Smooth muscle cell (in vitro differentiated cells): ENCODE measurements around the gene FADS3. TPM values are rescaled to one million over a fixed set of nuclear protein-coding genes. Genes with fewer than 3 reads are reported as not detected.

Experiments
- DNase-seq: peaks from one replicate; lab custom pipeline; 2025; ENCODE audit not compliant: unreplicated experiment; lab: John Stamatoyannopoulos, UW
- H2AFZ ChIP-seq: fragments of 200-600 bp; sonication (generic); 2 replicates; pipeline ENCODE4 v1.6.0; 2016; ENCODE audit warnings: antibody characterized with exemption, low read depth, mild to moderate bottlenecking
- H3F3A ChIP-seq: fragments of 200-600 bp; sonication (generic); 2 replicates; pipeline ENCODE4 v1.6.0; 2017; ENCODE audit warnings: antibody characterized with exemption, low read depth
- H3K27ac ChIP-seq: fragments of 200-600 bp; sonication (generic); 2 replicates; pipeline ENCODE4 v1.5.1; 2016; ENCODE audit warnings: low read depth, mild to moderate bottlenecking
- H3K27me3 ChIP-seq: fragments of 200-600 bp; sonication (generic); 2 replicates; pipeline ENCODE4 v1.6.1; 2016; ENCODE audit warnings: low read depth, mild to moderate bottlenecking
- H3K36me3 ChIP-seq: fragments of 200-600 bp; sonication (generic); 2 replicates; pipeline ENCODE4 v1.5.1; 2016; ENCODE audit warnings: low read depth
- H3K4me1 ChIP-seq: fragments of 200-600 bp; sonication (generic); 2 replicates; pipeline ENCODE4 v1.5.1; 2016; ENCODE audit warnings: low read depth
- H3K4me2 ChIP-seq: fragments of 200-600 bp; sonication (generic); 2 replicates; pipeline ENCODE4 v1.6.0; 2016; ENCODE audit warnings: mild to moderate bottlenecking
- H3K4me3 ChIP-seq: fragments of 200-600 bp; sonication (generic); 2 replicates; pipeline ENCODE4 v1.5.1; 2016; ENCODE audit warnings: mild to moderate bottlenecking
- H3K79me2 ChIP-seq: fragments of 200-600 bp; sonication (generic); 2 replicates; pipeline ENCODE4 v1.6.0; 2016; ENCODE audit warnings: low read depth, mild to moderate bottlenecking
- H3K9ac ChIP-seq: fragments of 200-600 bp; sonication (generic); 2 replicates; pipeline ENCODE4 v1.6.0; 2016; ENCODE audit warnings: low read depth
- H3K9me3 ChIP-seq: fragments of 200-600 bp; sonication (generic); replicated peaks from 2 replicates; pipeline ENCODE4 v1.5.1; 2016; ENCODE audit warnings: low read depth
- H4K20me1 ChIP-seq: fragments of 200-600 bp; sonication (generic); 2 replicates; pipeline ENCODE4 v1.6.0; 2016; ENCODE audit warnings: low read depth
- CTCF ChIP-seq: fragments of 200-600 bp; sonication (generic); IDR thresholded peaks from 2 replicates; pipeline ENCODE4 v1.5.1; 2017; ENCODE audit warnings: borderline replicate concordance, mild to moderate bottlenecking, antibody characterized with exemption; ENCODE audit not compliant: insufficient read depth, poor library complexity, severe bottlenecking
- WGBS: methylation state at CpG from one replicate; pipeline ENCODE4 v1.1.7; 2016; ENCODE audit warnings: low lambda C conversion rate; 5-methylcytosine and 5-hydroxymethylcytosine counted together
- polyA plus RNA-seq: library from polyadenylated mRNA; unstranded; fragments of >200 nt; fragmentation: Nextera tagmentation; extraction: Ambion mirVana; gene quantifications from 2 replicates; pipeline ENCODE4 v1.2.1, GENCODE V29; 2016
- total RNA-seq: library from RNA; depleted of rRNA; stranded (reverse); fragments of >200 nt; gene quantifications from 2 replicates; pipeline ENCODE4 v1.2.3, GENCODE V29; 2014

FADS3 gene
- total and polyA plus RNA-seq, 2 experiments from 2014 or later = 8.9 to 13.8 TPM

GRCh38 chr11:61828629-61829407 lies 62.5 kb downstream of the FADS3 start:
- H3K27ac ChIP-seq = peak overlapping the region; percentile 24
- H3K36me3 ChIP-seq = no peaks in the 10 kb centered on the region
- peak; percentile 43 for TF ChIP-seq CTCF
- no peaks in the 10 kb centered on the region for H3K9me3 ChIP-seq
- peak overlapping the region; percentile 96 for H3K4me2 ChIP-seq
- DNase-seq = no peak
- peaks cover 51% of the 10 kb centered on the region for H4K20me1 ChIP-seq
- WGBS = 1% methylated on average over 49 of the region's 55 CpGs
- H3K4me1 ChIP-seq = peaks cover 28% of the 10 kb centered on the region
- peaks cover 56% of the 10 kb centered on the region for H3K79me2 ChIP-seq
- peak overlapping the region; percentile 78 for H3K4me3 ChIP-seq
- H2AFZ ChIP-seq = no peak overlapping the region
- H3K9ac ChIP-seq = peak overlapping the region; percentile 56
- H3K27me3 ChIP-seq = no peaks in the 10 kb centered on the region
- peaks cover 25% of the 10 kb centered on the region for H3F3A ChIP-seq

GRCh38 chr11:61828379-61828628 lies 63.0 kb downstream of the FADS3 start:
- Histone ChIP-seq H2AFZ (peak overlapping the region; percentile 50), H3K27me3 (no peaks in the 10 kb centered on the region), H3K4me2 (peak overlapping the region; percentile 96), H3F3A (peaks cover 20% of the 10 kb centered on the region), H3K9ac (peak overlapping the region; percentile 56), H3K27ac (peak overlapping the region; percentile 57), H3K9me3 (no peaks in the 10 kb centered on the region), H3K4me1 (peaks cover 27% of the 10 kb centered on the region), H3K79me2 (peaks cover 52% of the 10 kb centered on the region), H3K4me3 (peak overlapping the region; percentile 78), H4K20me1 (peaks cover 45% of the 10 kb centered on the region), H3K36me3 (no peaks in the 10 kb centered on the region)
- 1% methylated on average over 15 of the region's 16 CpGs for WGBS
- no peak for DNase-seq
- no peak for TF ChIP-seq CTCF

GRCh38 chr11:61827571-61828378 lies 63.6 kb downstream of the FADS3 start, which contains the start of gene FADS2:
TSS of gene FADS2 (plus strand) at chr11:61828300. CDS start at chr11:61828391, 91 bp downstream.
- Histone ChIP-seq H4K20me1 (peaks cover 40% of the 10 kb centered on the region), H3K4me1 (peaks cover 27% of the 10 kb centered on the region), H3K9me3 (no peaks in the 10 kb centered on the region), H3K27ac (peak within 1 kb of the TSS; percentile 57), H3K4me3 (peak within 1 kb of the TSS; percentile 78), H3K9ac (peak within 1 kb of the TSS; percentile 56), H2AFZ (peak within 1 kb of the TSS; percentile 50), H3K27me3 (no peaks in the 10 kb centered on the region), H3K36me3 (no peaks in the 10 kb centered on the region), H3F3A (peaks cover 19% of the 10 kb centered on the region), H3K79me2 (peaks cover 49% of the 10 kb centered on the region), H3K4me2 (peak within 1 kb of the TSS; percentile 96)
- DNase-seq = peak; percentile 88
- TF ChIP-seq CTCF = no peak
- 2% methylated on average over 67 of the region's 83 CpGs for WGBS
